Adrenal gland (tissue), 5 donors: ENCODE measurements around the gene ITGA1.

Source experiments
- CTCF ChIP-seq, 6 experiments: fragments of 450-650 bp in 4 of 6; fragments of 200-600 bp in 2 of 6; sonication (generic) in 1 of 6; IDR thresholded peaks; 1 replicate in 5 of 6; 2 replicates in 1 of 6; pipeline versions ENCODE4 v1.5.1 to v1.8.0; 2016 to 2021; ENCODE audit warnings: antibody characterized with exemption in 6 of 6, mild to moderate bottlenecking in 2 of 6, moderate library complexity in 1 of 6
- POLR2A ChIP-seq, 2 donors: fragments of 450-650 bp; IDR thresholded peaks; one replicate each; pipeline ENCODE4 v1.6.1; 2017; ENCODE audit warnings: antibody characterized with exemption in 2 of 2, mild to moderate bottlenecking in 2 of 2, moderate library complexity in 1 of 2
- donor health status: DM: no; HTN: no; CAD: no.

GRCh38 chr5:52988335-52989024 lies 200.8 kb downstream of the ITGA1 start:
- TF ChIP-seq CTCF (IDR thresholded peaks at IDR 0.05) (no peak), POLR2A (IDR thresholded peaks at IDR 0.05) (no peak)
